K562 (cell line): ENCODE data around the gene FBXO36. TPM values are rescaled to one million over a fixed set of nuclear protein-coding genes. Genes with fewer than 3 reads are reported as not detected.

Experiments
- ATAC-seq: fragments of 200-7000 bp; cut with Tn5 transposase; 3 replicates; pipeline ENCODE4 v1.9.1; 2020; ENCODE audit warnings: moderate library complexity
- BruUV-seq: library from RNA; stranded (reverse); fragments of 400-500 nt; replicated peaks from 2 replicates; lab custom pipeline; 2021; lab: Mats Ljungman, UMichigan
- CTCF ChIA-PET: fragments of 300-600 bp; formaldehyde crosslinking; extraction: SDS; loops from one replicate; lab custom pipeline; 2021; ENCODE audit warnings: low intra/inter-chr PET ratio; lab: Yijun Ruan, JAX
- POLR2A ChIA-PET: fragments of 300-600, 350-650 bp; sonication (Branson Sonifier 250); formaldehyde crosslinking; extraction: SDS; loops from one replicate; lab custom pipeline; 2021; ENCODE audit warnings: antibody characterized with exemption, inconsistent platforms; lab: Yijun Ruan, JAX
- DNase-seq, 4 experiments: peaks; one replicate each; pipeline versions ENCODE4 v3.0.0 to v3.0.0-alpha.2; 2011 to 2018; ENCODE audit warnings: low spot score in 3 of 4, mixed read lengths in 3 of 4; ENCODE audit errors: extremely low read depth in 1 of 4
- FAIRE-seq: peaks from 2 replicates; lab custom pipeline; 2011; peaks lifted over from hg19 to GRCh38; lab: Jason Lieb, UNC
- H2AFZ ChIP-seq: 2 replicates; pipeline ENCODE4 v1.6.0; 2011; ENCODE audit warnings: low read depth, low read length, control low read depth, inconsistent platforms
- H3K27ac ChIP-seq: fragments of 200-600 bp; 3 replicates; pipeline ENCODE4 v1.8.0; 2011; ENCODE audit warnings: low read depth, mild to moderate bottlenecking, control low read depth, inconsistent platforms, low read length, moderate library complexity, mixed read lengths; ENCODE audit errors: extremely low read depth
- H3K27me3 ChIP-seq, 2 experiments: fragments of 300-600 bp in 1 of 2; 2 replicates in 1 of 2; 3 replicates in 1 of 2; pipeline versions ENCODE4 v1.6.0 to v1.8.0; 2011; ENCODE audit warnings: inconsistent platforms in 2 of 2, low read length in 2 of 2, mild to moderate bottlenecking in 1 of 2, mixed read lengths in 1 of 2, moderate library complexity in 1 of 2; ENCODE audit not compliant: control insufficient read depth in 2 of 2, insufficient read depth in 2 of 2
- H3K36me3 ChIP-seq: fragments of 300-600 bp; 3 replicates; pipeline ENCODE4 v1.8.0; 2011; ENCODE audit warnings: mild to moderate bottlenecking, low read length, inconsistent platforms; ENCODE audit not compliant: control insufficient read depth, insufficient read depth
- H3K4me1 ChIP-seq, 2 experiments: fragments of 200-600 bp in 1 of 2; replicated peaks in 1 of 2; 2 replicates in 1 of 2; 3 replicates in 1 of 2; pipeline versions ENCODE4 v1.5.1 to v1.8.0; 2011; ENCODE audit warnings: inconsistent platforms in 2 of 2, low read length in 2 of 2, mild to moderate bottlenecking in 1 of 2, mixed read lengths in 1 of 2, moderate library complexity in 1 of 2; ENCODE audit not compliant: control insufficient read depth in 2 of 2, insufficient read depth in 2 of 2
- H3K4me2 ChIP-seq: 2 replicates; pipeline ENCODE4 v1.6.1; 2011; ENCODE audit warnings: low read length, control low read depth, inconsistent platforms, mixed read lengths; ENCODE audit not compliant: insufficient read depth
- H3K4me3 ChIP-seq: fragments of 200-600 bp; sonication (generic), shearing (Covaris generic); 2 replicates; pipeline ENCODE4 v1.5.1; 2016; ENCODE audit warnings: control low read depth, inconsistent platforms
- H3K79me2 ChIP-seq: fragments of 200-600 bp; 3 replicates; pipeline ENCODE4 v1.8.0; 2011; ENCODE audit warnings: low read length, inconsistent platforms; ENCODE audit not compliant: control insufficient read depth, insufficient read depth
- H3K9ac ChIP-seq, 2 experiments: 2 replicates each; pipeline versions ENCODE4 v1.6.0 to v1.6.1; 2011; ENCODE audit warnings: low read depth in 2 of 2, low read length in 2 of 2, control low read depth in 1 of 2, inconsistent platforms in 1 of 2, mild to moderate bottlenecking in 1 of 2, mixed read lengths in 1 of 2; ENCODE audit not compliant: insufficient read depth in 1 of 2
- H3K9me1 ChIP-seq: one replicate; pipeline ENCODE4 v1.6.0; 2011; ENCODE audit warnings: inconsistent platforms, mild to moderate bottlenecking, low read length, moderate library complexity; ENCODE audit not compliant: control insufficient read depth, insufficient read depth
- H3K9me3 ChIP-seq: replicated peaks from 2 replicates; pipeline ENCODE4 v1.5.1; 2011; ENCODE audit warnings: low read depth, low read length, inconsistent platforms; ENCODE audit not compliant: control insufficient read depth, insufficient read depth
- H4K20me1 ChIP-seq: replicated peaks from 2 replicates; pipeline ENCODE4 v1.6.1; 2011; ENCODE audit warnings: low read length, inconsistent platforms, mixed read lengths; ENCODE audit not compliant: control insufficient read depth, insufficient read depth
- BRCA1 ChIP-seq, 2 experiments: fragments of 450-650 bp in 1 of 2; sonication (generic) in 1 of 2; formaldehyde crosslinking in 1 of 2; IDR thresholded peaks; 2 replicates each; pipeline versions ENCODE4 v1.5.0 to v1.6.1; 2017 to 2020; ENCODE audit warnings: mild to moderate bottlenecking in 1 of 2, missing genetic modification reagents in 1 of 2
- EGR1 ChIP-seq: fragments of 450-650 bp; conservative IDR thresholded peaks from 2 replicates; pipeline ENCODE4 v1.6.1; 2017; ENCODE audit warnings: mild to moderate bottlenecking
- ELF2 ChIP-seq: fragments of 250-450 bp; sonication (Bioruptor Pico); IDR thresholded peaks from 2 replicates; pipeline ENCODE4 v1.5.0; 2021; ENCODE audit warnings: mild to moderate bottlenecking
- HIVEP1 ChIP-seq: fragments of 250-450 bp; sonication (Bioruptor Pico); IDR thresholded peaks from 2 replicates; pipeline ENCODE4 v1.4.0; 2020; ENCODE audit warnings: mild to moderate bottlenecking
- MNT ChIP-seq, 2 experiments: fragments of 450-650 bp; conservative IDR thresholded peaks; 2 replicates each; pipeline ENCODE4 v1.6.1; 2017; ENCODE audit warnings: mild to moderate bottlenecking in 2 of 2, moderate library complexity in 2 of 2
- RAD51 ChIP-seq: fragments of 450-650 bp; IDR thresholded peaks from 2 replicates; pipeline ENCODE4 v1.7.1; 2016; ENCODE audit warnings: low read depth, mild to moderate bottlenecking, borderline replicate concordance
- SMC3 ChIP-seq: conservative IDR thresholded peaks from 2 replicates; pipeline ENCODE4 v1.6.1; 2011; ENCODE audit warnings: low read depth, low read length, improper control_type of control experiment; ENCODE audit not compliant: insufficient read depth
- TAF15 ChIP-seq: fragments of 200-400 bp; formaldehyde crosslinking; IDR thresholded peaks from 2 replicates; pipeline ENCODE4 v1.6.1; 2017; ENCODE audit warnings: mild to moderate bottlenecking, low read depth, low read length, moderate library complexity
- ZNF551 ChIP-seq: fragments of 250-450 bp; sonication (Bioruptor Pico); IDR thresholded peaks from 2 replicates; pipeline ENCODE4 v1.5.0; 2021; ENCODE audit warnings: mild to moderate bottlenecking, moderate library complexity
- WGBS: fragments of 100-300 bp; shearing (Covaris generic); methylation state at CpG from one replicate; pipeline ENCODE4 v1.1.6; 2016; ENCODE audit warnings: low coverage, mixed read lengths; ENCODE audit not compliant: insufficient coverage; ENCODE audit errors: missing lambda C conversion rate; 5-methylcytosine and 5-hydroxymethylcytosine counted together
- in situ Hi-C: fragments of 300-500 bp; cut with MboI; formaldehyde crosslinking; loops from 4 replicates; pipeline ENCODE4 v1.15.0; 2018; ENCODE audit warnings: inconsistent platforms, mixed read lengths
- intact Hi-C: fragments of 100-400 bp; cut with micrococcal nuclease; formaldehyde crosslinking; loops from 2 replicates; pipeline ENCODE4 v1.14.2; 2022
- polyA plus RNA-seq, 8 experiments: library from polyadenylated mRNA; depleted of rRNA in 4 of 8; stranded (reverse) in 5 of 8; unstranded in 3 of 8; fragments of >200 nt; fragmentation: Nextera tagmentation in 2 of 8; fragmentation: Illumina TruSeq in 1 of 8; extraction: Ambion mirVana in 2 of 8; extraction: Trizol in 1 of 8; gene quantifications; 2 replicates each; pipeline versions ENCODE4 v1.2.1 to v1.2.3, GENCODE V29; 2011 to 2014; ENCODE audit warnings: inconsistent platforms in 1 of 8, missing spikeins in 1 of 8
- total RNA-seq, 7 experiments: library from RNA; depleted of rRNA in 6 of 7; stranded (reverse); fragments of >200 nt in 6 of 7; fragmentation: Illumina TruSeq in 2 of 7; extraction: Trizol in 2 of 7; gene quantifications; 2 replicates each; pipeline versions ENCODE4 v1.2.1 to v1.2.3, GENCODE V29; 2011 to 2021; ENCODE audit warnings: low replicate concordance in 1 of 7

Gene FBXO36
- total and polyA plus RNA-seq, 9 of the 15 experiments (the other 6 are each of a cell fraction or from before 2014, with no cell fraction given), result 0.40 to 0.91 (median 0.58) TPM

- no peak overlapping the region for H3K9ac ChIP-seq
- ChIA-PET POLR2A (no interaction called here), CTCF (no interaction called here)
- no peaks in the 10 kb centered on the region for H4K20me1 ChIP-seq
- H3K27me3 ChIP-seq, result no peaks in the 10 kb centered on the region
- intact Hi-C loops, result no loop called here
- FAIRE-seq (no peak), ATAC-seq (no peak), DNase-seq (no peak)
- no peaks in the 10 kb centered on the region for H3K9me1 ChIP-seq
- no peaks in the 10 kb centered on the region; a peak in 1 of 5 replicates for H3K4me1 ChIP-seq
- TF ChIP-seq SMC3 (no peak), HIVEP1 (no peak), RAD51 (no peak), TAF15 (no peak), ZNF551 (CRISPR knock-in tag) (no peak), ELF2 (CRISPR knock-in tag) (no peak)
- H3K9me3 ChIP-seq, result no peaks in the 10 kb centered on the region
- WGBS, result 92% methylated on average over 1 of the region's 1 CpG
- BruUV-seq, result no TSS peak
- H3K27ac ChIP-seq, result no peak overlapping the region
- no peak overlapping the region for H2AFZ ChIP-seq
- no peak overlapping the region for H3K4me3 ChIP-seq
- H3K4me2 ChIP-seq, result no peak overlapping the region
- in situ Hi-C loops, result no loop called here
- peaks cover 25% of the 10 kb centered on the region; the same call in 2 of the 3 replicates for H3K36me3 ChIP-seq
- peaks cover 47% of the 10 kb centered on the region for H3K79me2 ChIP-seq
These were observed 49.2 kb upstream of the FBXO36 start for GRCh38 chr2:229873123-229873581.

GRCh38 chr2:229874647-229875046, 47.7 kb upstream of the FBXO36 start:
- DNase-seq (no peak), FAIRE-seq (no peak), ATAC-seq (no peak)
- Histone ChIP-seq H3K27ac (no peak overlapping the region), H3K36me3 (peaks cover 31% of the 10 kb centered on the region), H3K9me3 (no peaks in the 10 kb centered on the region), H3K4me3 (no peak overlapping the region), H3K79me2 (peaks cover 36% of the 10 kb centered on the region), H2AFZ (no peak overlapping the region), H3K4me1 (no peaks in the 10 kb centered on the region; a peak in 1 of 5 replicates), H3K9me1 (no peaks in the 10 kb centered on the region), H3K27me3 (no peaks in the 10 kb centered on the region), H3K4me2 (no peak overlapping the region), H4K20me1 (no peaks in the 10 kb centered on the region), H3K9ac (no peak overlapping the region)
- ChIA-PET POLR2A (no interaction called here), CTCF (no interaction called here)
- whole genome bisulfite sequencing, result 89% methylated on average over 4 of the region's 4 CpGs
- no peak for TF ChIP-seq EGR1
- TF ChIP-seq BRCA1 (IDR thresholded peaks at IDR 0.05), result no peak
- TF ChIP-seq BRCA1 (CRISPR knock-in tag; IDR thresholded peaks at IDR 0.05), result no peak
- no peak for TF ChIP-seq MNT (conservative IDR thresholded peaks at IDR 0.05)
- in situ Hi-C loops, result no loop called here
- intact Hi-C loops, result no loop called here
- no TSS peak for BruUV-seq
